H1 (cell line): ENCODE results near the gene GPC1.

Experiments
- BACH1 ChIP-seq: IDR thresholded peaks from 2 replicates; pipeline ENCODE4 v1.6.1; 2012; ENCODE audit warnings: low read length, improper control_type of control experiment
- CEBPB ChIP-seq: IDR thresholded peaks from 2 replicates; pipeline ENCODE4 v1.6.1; 2012; ENCODE audit warnings: low read depth, low read length
- CHD1 ChIP-seq: IDR thresholded peaks from 2 replicates; pipeline ENCODE4 v1.6.1; 2012; ENCODE audit warnings: low read depth, low read length, improper control_type of control experiment
- EP300 ChIP-seq, 2 experiments: IDR thresholded peaks; 1 replicate in 1 of 2; 2 replicates in 1 of 2; pipeline ENCODE4 v1.6.1; 2011 to 2012; ENCODE audit warnings: low read depth in 2 of 2, low read length in 2 of 2, mild to moderate bottlenecking in 2 of 2, borderline replicate concordance in 1 of 2, inconsistent platforms in 1 of 2, moderate library complexity in 1 of 2
- GTF2F1 ChIP-seq: IDR thresholded peaks from 2 replicates; pipeline ENCODE4 v1.6.1; 2012; ENCODE audit warnings: low read depth, low read length, improper control_type of control experiment, borderline replicate concordance
- KDM5A ChIP-seq: fragments of 200-600 bp; IDR thresholded peaks from 2 replicates; pipeline ENCODE4 v1.7.1; 2012; ENCODE audit warnings: mild to moderate bottlenecking, low read length, inconsistent platforms, mixed read lengths
- POLR2A ChIP-seq, 2 experiments: IDR thresholded peaks; 1 replicate in 1 of 2; 2 replicates in 1 of 2; pipeline ENCODE4 v1.6.1; 2011; ENCODE audit warnings: low read depth in 2 of 2, low read length in 2 of 2, mild to moderate bottlenecking in 2 of 2; ENCODE audit errors: control extremely low read depth in 1 of 2
- RXRA ChIP-seq: IDR thresholded peaks from 2 replicates; pipeline ENCODE4 v1.6.1; 2011; ENCODE audit warnings: low read depth, mild to moderate bottlenecking, low read length, moderate library complexity; ENCODE audit not compliant: insufficient read depth
- TAF1 ChIP-seq: IDR thresholded peaks from 2 replicates; pipeline ENCODE4 v1.6.1; 2011; ENCODE audit warnings: mild to moderate bottlenecking, low read depth, low read length
- TAF7 ChIP-seq: optimal IDR thresholded peaks from 2 replicates; pipeline ENCODE3; 2011; ENCODE audit warnings: low read depth, mild to moderate bottlenecking, inconsistent platforms, low read length, moderate library complexity, borderline replicate concordance
- TBP ChIP-seq: IDR thresholded peaks from 2 replicates; pipeline ENCODE4 v1.6.1; 2011; ENCODE audit warnings: low read depth, low read length, improper control_type of control experiment
- TF ChIP-seq, protein P1 (sequence below): IDR thresholded peaks from 2 replicates; pipeline ENCODE4 v1.6.1; 2011; ENCODE audit warnings: low read depth, mild to moderate bottlenecking, low read length; ENCODE audit not compliant: insufficient read depth
- TF ChIP-seq, protein P2 (sequence below), 3 experiments: IDR thresholded peaks; 1 replicate in 2 of 3; 2 replicates in 1 of 3; pipeline versions ENCODE4 v1.5.1 to v1.6.1; 2011; ENCODE audit warnings: low read length in 3 of 3, mild to moderate bottlenecking in 3 of 3, inconsistent platforms in 2 of 3, low read depth in 1 of 3, moderate library complexity in 1 of 3; ENCODE audit not compliant: insufficient read depth in 1 of 3; ENCODE audit errors: control extremely low read depth in 1 of 3

GRCh38 chr2:240430595-240430994, 4.9 kb upstream of the GPC1 start:
- no peak for TF ChIP-seq TAF7
- TF ChIP-seq RXRA = no peak
- TF ChIP-seq, protein P1, sequence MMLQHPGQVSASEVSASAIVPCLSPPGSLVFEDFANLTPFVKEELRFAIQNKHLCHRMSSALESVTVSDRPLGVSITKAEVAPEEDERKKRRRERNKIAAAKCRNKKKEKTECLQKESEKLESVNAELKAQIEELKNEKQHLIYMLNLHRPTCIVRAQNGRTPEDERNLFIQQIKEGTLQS = no peak
- TF ChIP-seq, protein P2, sequence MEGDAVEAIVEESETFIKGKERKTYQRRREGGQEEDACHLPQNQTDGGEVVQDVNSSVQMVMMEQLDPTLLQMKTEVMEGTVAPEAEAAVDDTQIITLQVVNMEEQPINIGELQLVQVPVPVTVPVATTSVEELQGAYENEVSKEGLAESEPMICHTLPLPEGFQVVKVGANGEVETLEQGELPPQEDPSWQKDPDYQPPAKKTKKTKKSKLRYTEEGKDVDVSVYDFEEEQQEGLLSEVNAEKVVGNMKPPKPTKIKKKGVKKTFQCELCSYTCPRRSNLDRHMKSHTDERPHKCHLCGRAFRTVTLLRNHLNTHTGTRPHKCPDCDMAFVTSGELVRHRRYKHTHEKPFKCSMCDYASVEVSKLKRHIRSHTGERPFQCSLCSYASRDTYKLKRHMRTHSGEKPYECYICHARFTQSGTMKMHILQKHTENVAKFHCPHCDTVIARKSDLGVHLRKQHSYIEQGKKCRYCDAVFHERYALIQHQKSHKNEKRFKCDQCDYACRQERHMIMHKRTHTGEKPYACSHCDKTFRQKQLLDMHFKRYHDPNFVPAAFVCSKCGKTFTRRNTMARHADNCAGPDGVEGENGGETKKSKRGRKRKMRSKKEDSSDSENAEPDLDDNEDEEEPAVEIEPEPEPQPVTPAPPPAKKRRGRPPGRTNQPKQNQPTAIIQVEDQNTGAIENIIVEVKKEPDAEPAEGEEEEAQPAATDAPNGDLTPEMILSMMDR (IDR thresholded peaks at IDR 0.05; ENCODE audit: control extremely low read depth in 1 of 3, insufficient read depth in 1 of 3, low read depth in 1 of 3, low read length in 3 of 3) = no peak
- no peak for TF ChIP-seq POLR2A (IDR thresholded peaks at IDR 0.05; ENCODE audit: control extremely low read depth in 1 of 2, low read depth in 2 of 2, low read length in 2 of 2)
- no peak for TF ChIP-seq KDM5A
- no peak for TF ChIP-seq BACH1
- TF ChIP-seq CEBPB = no peak
- TF ChIP-seq EP300 (IDR thresholded peaks at IDR 0.05; ENCODE audit: borderline replicate concordance in 1 of 2, low read depth in 2 of 2, low read length in 2 of 2) = no peak
- TF ChIP-seq TAF1 = no peak
- no peak for TF ChIP-seq TBP
- no peak for TF ChIP-seq CHD1
- TF ChIP-seq GTF2F1 = no peak
